ENCODE data around the gene OPRM1. TPM values are rescaled to one million over a fixed set of nuclear protein-coding genes. Genes with fewer than 3 reads are reported as not detected.

The OPRM1 gene
- total RNA-seq, 1 donor from 2014 or later, result not detected

DNA sequence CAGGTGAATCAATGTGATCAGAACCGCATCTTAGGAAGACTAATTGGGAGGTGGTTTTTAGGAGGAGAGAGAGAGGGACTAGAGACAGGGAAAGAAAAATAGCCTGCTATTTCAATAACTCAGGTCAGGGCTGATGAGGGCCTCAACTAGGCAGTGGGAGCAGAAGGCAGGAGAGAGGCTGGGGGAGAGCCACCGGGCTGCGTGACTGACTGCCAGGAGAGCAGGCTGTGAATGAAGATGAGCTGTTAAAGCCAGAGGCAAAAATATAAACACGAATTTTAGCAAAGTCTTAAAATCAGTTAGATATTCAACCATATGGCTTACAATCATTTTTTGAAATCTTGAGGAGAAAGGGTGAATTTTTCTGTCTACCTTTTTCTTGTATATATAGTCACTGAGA lies 168.0 kb downstream of the OPRM1 start:
- TF ChIP-seq, protein P1, sequence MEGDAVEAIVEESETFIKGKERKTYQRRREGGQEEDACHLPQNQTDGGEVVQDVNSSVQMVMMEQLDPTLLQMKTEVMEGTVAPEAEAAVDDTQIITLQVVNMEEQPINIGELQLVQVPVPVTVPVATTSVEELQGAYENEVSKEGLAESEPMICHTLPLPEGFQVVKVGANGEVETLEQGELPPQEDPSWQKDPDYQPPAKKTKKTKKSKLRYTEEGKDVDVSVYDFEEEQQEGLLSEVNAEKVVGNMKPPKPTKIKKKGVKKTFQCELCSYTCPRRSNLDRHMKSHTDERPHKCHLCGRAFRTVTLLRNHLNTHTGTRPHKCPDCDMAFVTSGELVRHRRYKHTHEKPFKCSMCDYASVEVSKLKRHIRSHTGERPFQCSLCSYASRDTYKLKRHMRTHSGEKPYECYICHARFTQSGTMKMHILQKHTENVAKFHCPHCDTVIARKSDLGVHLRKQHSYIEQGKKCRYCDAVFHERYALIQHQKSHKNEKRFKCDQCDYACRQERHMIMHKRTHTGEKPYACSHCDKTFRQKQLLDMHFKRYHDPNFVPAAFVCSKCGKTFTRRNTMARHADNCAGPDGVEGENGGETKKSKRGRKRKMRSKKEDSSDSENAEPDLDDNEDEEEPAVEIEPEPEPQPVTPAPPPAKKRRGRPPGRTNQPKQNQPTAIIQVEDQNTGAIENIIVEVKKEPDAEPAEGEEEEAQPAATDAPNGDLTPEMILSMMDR (IDR thresholded peaks at IDR 0.05), result no peak
- H3K9me3 Mint-ChIP-seq (ENCODE audit: unreplicated experiment), result peaks cover 3% of the 10 kb centered on the region

DNA sequence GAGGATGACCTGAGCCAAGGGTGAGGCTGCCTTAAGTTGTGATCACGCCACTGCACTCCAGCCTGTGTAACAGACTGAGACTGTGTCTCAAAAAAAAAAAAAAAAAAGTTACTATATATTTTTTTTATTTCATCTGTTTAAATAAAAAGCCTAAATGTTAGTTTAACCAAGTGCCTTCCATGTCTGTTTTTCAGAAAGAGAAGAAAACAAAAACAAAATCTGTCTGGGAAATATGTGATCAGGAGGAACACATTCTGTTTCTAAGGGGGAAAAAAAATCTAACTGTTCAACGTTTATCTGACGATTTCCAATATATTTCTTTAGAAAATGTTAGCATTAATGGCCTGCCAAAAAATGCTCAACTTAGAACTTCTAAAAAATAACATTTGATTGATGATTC lies 170.5 kb downstream of the OPRM1 start:
- DNase-seq (ENCODE audit: extremely low spot score, unreplicated experiment), result no peak
- Mint-ChIP-seq H3K9me3 (ENCODE audit: unreplicated experiment) (no peaks in the 10 kb centered on the region), H3K4me3 (ENCODE audit: unreplicated experiment) (no peak overlapping the region), H3K36me3 (ENCODE audit: unreplicated experiment) (no peaks in the 10 kb centered on the region), H3K4me1 (ENCODE audit: unreplicated experiment) (no peaks in the 10 kb centered on the region), H3K27ac (ENCODE audit: unreplicated experiment) (no peak overlapping the region), H3K27me3 (ENCODE audit: unreplicated experiment) (peaks cover 4% of the 10 kb centered on the region)
- TF ChIP-seq, protein P1 (IDR thresholded peaks at IDR 0.05), result no peak

More for the DNA sequence above, 168.0 kb downstream of the OPRM1 start:
- DNase-seq (ENCODE audit: extremely low spot score, unreplicated experiment), result no peak
- Mint-ChIP-seq H3K4me3 (ENCODE audit: unreplicated experiment) (no peak overlapping the region), H3K36me3 (ENCODE audit: unreplicated experiment) (no peaks in the 10 kb centered on the region), H3K27me3 (ENCODE audit: unreplicated experiment) (peaks cover 4% of the 10 kb centered on the region), H3K27ac (ENCODE audit: unreplicated experiment) (no peak overlapping the region), H3K4me1 (ENCODE audit: unreplicated experiment) (no peaks in the 10 kb centered on the region)

DNA sequence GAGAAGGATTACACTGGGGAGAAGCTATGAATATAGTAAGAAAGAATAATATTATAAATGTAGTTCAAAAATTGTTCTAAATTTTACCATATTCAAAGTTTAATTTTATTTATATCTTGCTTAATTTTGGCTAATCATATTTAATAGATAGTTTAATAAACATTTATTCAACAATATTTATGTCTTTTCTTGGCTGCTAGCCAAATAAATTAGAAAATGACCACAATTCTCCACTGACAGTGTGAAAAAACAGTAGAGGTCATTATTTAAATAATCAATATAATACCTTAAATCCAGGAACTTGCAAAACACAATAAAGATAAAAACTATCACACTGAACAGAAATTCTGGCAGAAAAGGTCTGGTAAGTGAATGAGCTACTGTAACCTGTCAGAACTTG lies 171.6 kb downstream of the OPRM1 start:
- Mint-ChIP-seq H3K27me3 (ENCODE audit: unreplicated experiment) (no peaks in the 10 kb centered on the region), H3K4me3 (ENCODE audit: unreplicated experiment) (no peak overlapping the region), H3K9me3 (ENCODE audit: unreplicated experiment) (no peaks in the 10 kb centered on the region), H3K27ac (ENCODE audit: unreplicated experiment) (no peak overlapping the region), H3K36me3 (ENCODE audit: unreplicated experiment) (no peaks in the 10 kb centered on the region), H3K4me1 (ENCODE audit: unreplicated experiment) (no peaks in the 10 kb centered on the region)
- DNase-seq (ENCODE audit: extremely low spot score, unreplicated experiment), result no peak
- TF ChIP-seq, protein P1 (IDR thresholded peaks at IDR 0.05), result no peak

DNA sequence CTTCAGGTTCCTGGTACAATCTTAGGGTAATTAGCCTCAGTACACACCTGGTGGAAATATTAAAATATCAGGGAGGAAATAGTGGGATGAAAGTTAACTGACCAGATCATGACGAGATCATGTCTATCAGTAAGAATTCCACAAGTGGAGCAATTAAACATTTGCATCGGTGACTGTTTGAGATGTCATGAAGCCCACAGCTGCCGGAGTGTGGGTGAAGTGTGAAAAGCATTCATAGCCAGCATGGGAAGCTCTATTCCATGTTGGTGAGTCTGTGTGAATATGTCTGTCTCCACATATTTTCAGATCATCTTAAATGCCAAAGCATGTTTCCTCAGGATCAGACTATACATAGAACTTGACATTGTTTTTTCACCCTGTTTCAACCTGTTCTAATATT lies 174.7 kb downstream of the OPRM1 start:
- Mint-ChIP-seq H3K4me3 (ENCODE audit: unreplicated experiment) (no peak overlapping the region), H3K36me3 (ENCODE audit: unreplicated experiment) (no peaks in the 10 kb centered on the region)
- TF ChIP-seq, protein P1 (IDR thresholded peaks at IDR 0.05), result no peak

DNA sequence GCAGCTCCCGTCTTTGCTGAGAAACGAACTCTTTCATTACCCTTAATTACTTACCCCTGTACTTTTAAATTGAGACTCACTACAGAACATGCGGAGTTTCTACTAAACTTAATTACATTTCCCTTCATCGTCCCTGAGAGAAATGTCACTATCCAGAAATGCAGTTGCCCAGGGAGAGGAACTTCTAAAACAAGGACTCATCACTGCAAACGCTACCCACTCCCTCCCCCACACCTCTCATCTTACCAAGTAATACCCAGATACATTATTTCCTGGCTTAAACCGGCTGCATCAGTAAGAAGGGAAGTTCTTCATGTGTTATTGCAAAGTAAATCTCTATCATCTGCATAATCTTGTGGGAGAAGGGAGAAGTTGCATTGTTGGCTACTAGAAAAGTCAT lies 179.3 kb downstream of the OPRM1 start:
- peaks cover 6% of the 10 kb centered on the region for H3K4me1 Mint-ChIP-seq (ENCODE audit: unreplicated experiment)
- DNase-seq (ENCODE audit: extremely low spot score, unreplicated experiment), result no peak

More for the DNA sequence above, 174.7 kb downstream of the OPRM1 start:
- H3K4me1 Mint-ChIP-seq (ENCODE audit: unreplicated experiment), result no peaks in the 10 kb centered on the region
- H3K27me3 Mint-ChIP-seq (ENCODE audit: unreplicated experiment), result peaks cover 10% of the 10 kb centered on the region
- DNase-seq (ENCODE audit: extremely low spot score, unreplicated experiment), result no peak
- H3K9me3 Mint-ChIP-seq (ENCODE audit: unreplicated experiment), result no peaks in the 10 kb centered on the region
- H3K27ac Mint-ChIP-seq (ENCODE audit: unreplicated experiment), result no peak overlapping the region

More for the DNA sequence above, 179.3 kb downstream of the OPRM1 start:
- H3K36me3 Mint-ChIP-seq (ENCODE audit: unreplicated experiment), result no peaks in the 10 kb centered on the region
- H3K9me3 Mint-ChIP-seq (ENCODE audit: unreplicated experiment), result no peaks in the 10 kb centered on the region
- H3K4me3 Mint-ChIP-seq (ENCODE audit: unreplicated experiment), result no peak overlapping the region
- TF ChIP-seq, protein P1 (IDR thresholded peaks at IDR 0.05), result no peak
- H3K27ac Mint-ChIP-seq (ENCODE audit: unreplicated experiment), result no peak overlapping the region
- H3K27me3 Mint-ChIP-seq (ENCODE audit: unreplicated experiment), result peaks cover 20% of the 10 kb centered on the region
